ENCODE data around the gene NR4A2. TPM values are rescaled to one million over a fixed set of nuclear protein-coding genes. Genes with fewer than 3 reads are reported as not detected.

The NR4A2 gene
- total RNA-seq, 4 donors from 2014 or later, result 0.95 to 1.6 (median 1.2) TPM

DNA sequence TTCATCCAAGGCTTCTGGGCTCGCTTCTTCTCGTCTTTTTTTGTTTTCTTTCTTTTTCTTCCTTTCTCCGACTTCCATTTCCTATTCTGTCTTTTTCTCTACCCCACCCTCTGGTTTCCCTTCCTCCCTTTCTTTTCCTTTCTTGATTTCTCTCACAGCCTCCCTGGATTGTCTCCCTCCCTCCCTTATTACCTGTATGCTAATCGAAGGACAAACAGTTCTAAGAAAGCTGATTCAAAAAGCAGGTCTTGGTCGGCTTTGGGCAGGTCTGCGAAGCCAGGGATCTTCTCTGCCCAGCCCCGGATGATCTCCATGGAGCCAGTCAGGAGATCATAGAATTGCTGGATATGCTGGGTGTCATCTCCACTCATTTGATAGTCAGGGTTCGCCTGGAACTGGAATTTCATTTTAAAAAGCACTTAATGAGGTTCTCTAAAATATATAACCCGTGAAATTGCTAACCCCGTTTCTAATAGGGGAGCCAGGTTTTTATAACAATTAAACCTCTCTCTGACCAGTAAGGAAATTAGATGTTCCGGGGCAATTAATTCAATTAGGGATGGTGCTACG, 5.9 kb downstream of the NR4A2 start:
- Histone ChIP-seq H3K9me3 (no peaks in the 10 kb centered on the region), H3K27me3 (peaks cover 0 to 36% (median 2%) of the 10 kb centered on the region in 4 donors), H3K4me1 (peaks cover 0 to 22% (median 7%) of the 10 kb centered on the region in 3 donors), H3K4me3 (no peak overlapping the region), H3K27ac (no peak overlapping the region), H3K36me3 (peaks cover 0 to 55% (median 3%) of the 10 kb centered on the region in 3 donors)
- TF ChIP-seq CTCF (IDR thresholded peaks at IDR 0.05) (no peak), POLR2A (IDR thresholded peaks at IDR 0.05) (no peak)
- WGBS, 2 donors, result 74 to 83% methylated on average over 12 of the region's 12 CpGs
- intact Hi-C loops (cut with DNase I), result no loop called here
- DNase-seq, result no peak

DNA sequence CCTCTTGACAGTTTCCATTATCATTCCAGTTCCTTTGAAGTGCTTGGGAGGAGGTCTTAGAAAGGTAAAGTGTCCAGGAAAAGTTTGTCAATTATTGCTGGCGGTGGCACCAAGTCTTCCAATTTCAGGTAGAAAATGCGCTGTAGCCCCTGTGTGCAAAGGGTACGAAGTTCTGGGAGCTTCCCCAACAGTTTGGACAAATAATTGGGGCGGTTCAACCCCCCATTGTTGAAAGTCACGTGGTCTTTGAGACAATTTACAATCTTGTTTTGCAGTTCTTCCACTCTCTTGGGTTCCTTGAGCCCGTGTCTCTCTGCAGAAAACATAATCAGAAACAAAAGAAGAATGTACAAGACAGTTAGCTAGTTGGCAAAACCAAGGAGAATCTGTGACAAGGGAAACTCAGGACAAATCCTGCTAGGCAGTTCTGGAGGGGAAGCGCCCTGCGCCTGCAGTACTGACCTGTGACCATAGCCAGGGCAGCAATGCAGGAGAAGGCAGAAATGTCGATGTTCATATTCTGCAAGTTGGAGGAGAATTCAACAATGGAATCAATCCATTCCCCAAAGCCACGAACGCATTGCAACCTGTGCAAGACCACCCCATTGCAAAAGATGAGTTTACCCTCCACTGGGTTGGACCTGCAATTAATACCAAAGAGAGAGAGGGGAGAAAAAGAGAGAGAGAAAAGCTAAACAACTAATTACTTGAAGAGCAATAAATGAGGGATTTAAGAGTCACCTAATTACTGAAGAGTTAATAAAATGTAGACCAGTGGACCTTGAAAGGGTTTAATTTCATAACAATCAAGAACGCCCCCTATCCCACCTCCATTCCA, 6.6 kb downstream of the NR4A2 start:
- intact Hi-C loops (cut with DNase I), result no loop called here
- no peaks in the 10 kb centered on the region for H3K9me3 ChIP-seq
- peaks cover 3 to 22% (median 14%) of the 10 kb centered on the region in 3 donors for H3K4me1 ChIP-seq
- no peak for DNase-seq
- no peak overlapping the region for H3K4me3 ChIP-seq
- peaks cover 0 to 43% (median 2%) of the 10 kb centered on the region in 4 donors for H3K27me3 ChIP-seq
- no peak overlapping the region for H3K27ac ChIP-seq
- TF ChIP-seq POLR2A (IDR thresholded peaks at IDR 0.05) (no peak), CTCF (IDR thresholded peaks at IDR 0.05) (no peak)
- WGBS, 2 donors, result 84 to 90% methylated on average over 12 of the region's 12 CpGs
- H3K36me3 ChIP-seq, result peaks cover 0 to 55% (median 3%) of the 10 kb centered on the region in 3 donors

GRCh38 chr2:156323754-156324153, 8.8 kb downstream of the NR4A2 start:
- peaks cover 3 to 32% (median 19%) of the 10 kb centered on the region in 3 donors for H3K4me1 ChIP-seq
- peaks cover 0 to 60% (median 2%) of the 10 kb centered on the region in 4 donors for H3K27me3 ChIP-seq
- no peak overlapping the region for H3K4me3 ChIP-seq
- no peak for DNase-seq
- WGBS, 2 donors, result 86 to 89% methylated on average over 2 of the region's 2 CpGs
- H3K9me3 ChIP-seq, result no peaks in the 10 kb centered on the region
- peaks cover 0 to 42% (median 3%) of the 10 kb centered on the region in 3 donors for H3K36me3 ChIP-seq
- H3K27ac ChIP-seq, result no peak overlapping the region
- TF ChIP-seq POLR2A (IDR thresholded peaks at IDR 0.05) (no peak), CTCF (IDR thresholded peaks at IDR 0.05) (no peak)
- intact Hi-C loops (cut with DNase I), result no loop called here

- H3K27ac ChIP-seq, result no peak overlapping the region
- TF ChIP-seq CTCF (IDR thresholded peaks at IDR 0.05), result no peak
- no peak for TF ChIP-seq POLR2A (IDR thresholded peaks at IDR 0.05)
- no peaks in the 10 kb centered on the region for H3K9me3 ChIP-seq
- peaks cover 0 to 52% (median 2%) of the 10 kb centered on the region in 4 donors for H3K27me3 ChIP-seq
- WGBS, 2 donors, result 60 to 62% methylated on average over 18 to 25 of the region's 26 CpGs
- H3K4me1 ChIP-seq, result peaks cover 3 to 32% (median 19%) of the 10 kb centered on the region in 3 donors
- peak overlapping the region in 3 of 4 donors; percentile 11 to 67 (median 47) for H3K4me3 ChIP-seq
- peaks cover 0 to 32% (median 3%) of the 10 kb centered on the region in 3 donors for H3K36me3 ChIP-seq
- intact Hi-C loops (cut with DNase I), result no loop called here
- DNase-seq, result no peak
Observed at GRCh38 chr2:156322686-156323231, 9.8 kb downstream of the NR4A2 start.

All from esophagus squamous epithelium (tissue), 5 donors.